Measurements from ENCODE around the gene NMRK2. TPM values are rescaled to one million over a fixed set of nuclear protein-coding genes. Genes with fewer than 3 reads are reported as not detected.

The NMRK2 gene
- total and polyA plus RNA-seq, 2 donors from 2014 or later, result 0.69 to 6.1 TPM

DNA sequence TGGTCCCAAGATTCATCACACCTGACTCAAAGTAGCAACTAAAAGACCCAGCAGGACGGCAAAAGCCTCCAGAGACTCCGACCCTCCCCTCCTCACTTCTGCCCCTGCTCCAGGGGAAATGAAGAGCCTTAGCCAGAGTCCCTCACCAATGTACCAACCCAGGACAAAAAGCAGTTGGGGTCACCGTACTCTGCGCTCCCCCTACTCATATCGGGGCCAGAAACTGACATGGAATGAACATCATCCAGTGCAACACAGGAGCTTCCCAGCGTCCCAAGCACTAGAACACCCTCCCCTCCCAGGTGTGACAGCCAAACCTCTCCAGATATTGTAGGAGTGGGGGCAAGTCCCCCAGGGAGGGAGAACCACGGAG is 50.7 kb downstream of the NMRK2 start:
- Histone ChIP-seq H3K27me3 (ENCODE audit: control insufficient read depth, insufficient read depth, low read length) (no peaks in the 10 kb centered on the region), H3K9me3 (ENCODE audit: control insufficient read depth in 2 of 3, insufficient read depth in 1 of 3, low read length in 3 of 3) (no peaks in the 10 kb centered on the region), H3K9ac (ENCODE audit: low read length in 3 of 3) (peak overlapping the region in 2 of 3 donors; percentile 83 to 100), H3K36me3 (ENCODE audit: control insufficient read depth in 2 of 3, insufficient read depth in 3 of 3, low read length in 3 of 3) (peaks cover 4 to 58% (median 41%) of the 10 kb centered on the region in 3 donors), H3K4me1 (ENCODE audit: control insufficient read depth in 2 of 3, insufficient read depth in 2 of 3, low read depth in 1 of 3, low read length in 3 of 3) (peaks cover 11 to 29% (median 25%) of the 10 kb centered on the region in 3 donors), H3K27ac (ENCODE audit: low read depth in 2 of 2, low read length in 2 of 2) (peak overlapping the region; percentile 69 to 96), H3K4me3 (ENCODE audit: low read length in 3 of 3) (peak overlapping the region in 2 of 3 donors; percentile 76 to 100)
- DNase-seq (no peak), FAIRE-seq (no peak)
- TF ChIP-seq, protein P1, sequence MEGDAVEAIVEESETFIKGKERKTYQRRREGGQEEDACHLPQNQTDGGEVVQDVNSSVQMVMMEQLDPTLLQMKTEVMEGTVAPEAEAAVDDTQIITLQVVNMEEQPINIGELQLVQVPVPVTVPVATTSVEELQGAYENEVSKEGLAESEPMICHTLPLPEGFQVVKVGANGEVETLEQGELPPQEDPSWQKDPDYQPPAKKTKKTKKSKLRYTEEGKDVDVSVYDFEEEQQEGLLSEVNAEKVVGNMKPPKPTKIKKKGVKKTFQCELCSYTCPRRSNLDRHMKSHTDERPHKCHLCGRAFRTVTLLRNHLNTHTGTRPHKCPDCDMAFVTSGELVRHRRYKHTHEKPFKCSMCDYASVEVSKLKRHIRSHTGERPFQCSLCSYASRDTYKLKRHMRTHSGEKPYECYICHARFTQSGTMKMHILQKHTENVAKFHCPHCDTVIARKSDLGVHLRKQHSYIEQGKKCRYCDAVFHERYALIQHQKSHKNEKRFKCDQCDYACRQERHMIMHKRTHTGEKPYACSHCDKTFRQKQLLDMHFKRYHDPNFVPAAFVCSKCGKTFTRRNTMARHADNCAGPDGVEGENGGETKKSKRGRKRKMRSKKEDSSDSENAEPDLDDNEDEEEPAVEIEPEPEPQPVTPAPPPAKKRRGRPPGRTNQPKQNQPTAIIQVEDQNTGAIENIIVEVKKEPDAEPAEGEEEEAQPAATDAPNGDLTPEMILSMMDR (IDR thresholded peaks at IDR 0.05; ENCODE audit: borderline replicate concordance, extremely low read depth, insufficient read depth), result no peak
- intact Hi-C loops (cut with DNase I), result no loop called here

DNA sequence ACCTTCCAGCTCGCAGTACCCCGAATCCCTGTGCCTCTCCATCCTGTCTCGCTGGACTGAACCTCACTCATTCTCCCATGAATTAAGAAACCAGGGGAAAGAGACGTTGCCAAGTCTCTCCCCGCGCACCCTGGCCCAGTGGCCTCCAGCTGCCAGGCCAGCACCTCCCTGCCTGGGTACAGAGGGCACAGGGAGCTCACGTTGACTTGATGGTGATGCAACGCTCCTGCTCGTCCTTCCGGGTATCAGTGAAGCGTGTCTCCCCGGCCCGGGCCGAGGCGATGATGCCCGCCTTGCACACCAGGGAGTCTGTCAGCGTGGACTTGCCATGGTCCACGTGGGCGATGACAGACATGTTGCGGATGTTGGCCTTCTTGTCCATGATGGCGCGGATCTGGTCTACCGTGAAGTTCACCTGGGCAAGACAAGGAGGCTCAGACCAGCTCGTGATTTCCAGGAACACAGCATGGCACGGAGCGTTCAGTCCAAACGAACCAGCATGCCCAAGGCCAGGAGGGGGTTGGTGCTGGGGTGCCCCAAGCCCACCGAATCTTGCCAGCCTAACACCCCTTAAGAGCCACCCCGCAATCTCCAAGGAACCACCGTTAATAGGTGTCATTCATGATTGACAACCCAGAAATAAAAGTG is 51.2 kb downstream of the NMRK2 start:
- Histone ChIP-seq H3K9ac (ENCODE audit: low read length in 3 of 3) (peak overlapping the region; percentile 83 to 100 (median 98)), H3K27ac (ENCODE audit: low read depth in 2 of 2, low read length in 2 of 2) (peak overlapping the region; percentile 96), H3K9me3 (ENCODE audit: control insufficient read depth in 2 of 3, insufficient read depth in 1 of 3, low read length in 3 of 3) (no peaks in the 10 kb centered on the region), H3K27me3 (ENCODE audit: control insufficient read depth, insufficient read depth, low read length) (no peaks in the 10 kb centered on the region), H3K36me3 (ENCODE audit: control insufficient read depth in 2 of 3, insufficient read depth in 3 of 3, low read length in 3 of 3) (peaks cover 4 to 56% (median 39%) of the 10 kb centered on the region in 3 donors), H3K4me3 (ENCODE audit: low read length in 3 of 3) (peak overlapping the region; percentile 76 to 100 (median 99)), H3K4me1 (ENCODE audit: control insufficient read depth in 2 of 3, insufficient read depth in 2 of 3, low read depth in 1 of 3, low read length in 3 of 3) (peaks cover 11 to 29% (median 25%) of the 10 kb centered on the region in 3 donors)
- DNase-seq, result peak in 2 of 5 donors; percentile 48 to 85
- TF ChIP-seq, protein P1 (IDR thresholded peaks at IDR 0.05; ENCODE audit: borderline replicate concordance, extremely low read depth, insufficient read depth), result no peak
- intact Hi-C loops (cut with DNase I), result no loop called here
- FAIRE-seq, result no peak

DNA sequence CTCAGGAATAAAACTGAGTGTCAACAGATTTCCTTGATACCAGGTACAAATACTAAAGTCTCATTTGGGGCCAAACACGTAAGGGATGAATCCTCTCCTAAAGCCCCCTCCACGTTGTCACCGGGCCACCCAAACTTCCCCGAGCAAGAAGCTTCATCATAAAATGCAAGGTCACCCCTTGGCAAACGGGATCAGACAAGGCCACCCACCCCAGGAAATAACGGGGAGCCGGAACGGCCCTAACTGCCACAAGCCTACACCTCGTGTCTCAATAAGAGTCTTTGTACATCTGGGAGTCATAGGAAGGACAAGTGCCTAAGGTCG is 51.7 kb downstream of the NMRK2 start:
- TF ChIP-seq, protein P1 (IDR thresholded peaks at IDR 0.05; ENCODE audit: borderline replicate concordance, extremely low read depth, insufficient read depth), result no peak
- H3K4me3 ChIP-seq (ENCODE audit: low read length in 3 of 3), result peak overlapping the region; percentile 76 to 100 (median 99)
- H3K9ac ChIP-seq (ENCODE audit: low read length in 3 of 3), result peak overlapping the region; percentile 83 to 100 (median 98)
- no peaks in the 10 kb centered on the region for H3K27me3 ChIP-seq (ENCODE audit: control insufficient read depth, insufficient read depth, low read length)
- no peaks in the 10 kb centered on the region for H3K9me3 ChIP-seq (ENCODE audit: control insufficient read depth in 2 of 3, insufficient read depth in 1 of 3, low read length in 3 of 3)
- peaks cover 11 to 29% (median 25%) of the 10 kb centered on the region in 3 donors for H3K4me1 ChIP-seq (ENCODE audit: control insufficient read depth in 2 of 3, insufficient read depth in 2 of 3, low read depth in 1 of 3, low read length in 3 of 3)
- intact Hi-C loops (cut with DNase I), result no loop called here
- no peak for FAIRE-seq
- no peak for DNase-seq
- H3K36me3 ChIP-seq (ENCODE audit: control insufficient read depth in 2 of 3, insufficient read depth in 3 of 3, low read length in 3 of 3), result peaks cover 4 to 51% (median 37%) of the 10 kb centered on the region in 3 donors
- peak overlapping the region; percentile 96 for H3K27ac ChIP-seq (ENCODE audit: low read depth in 2 of 2, low read length in 2 of 2)
